ENCODE results near the gene PSMD5.

The PSMD5 gene

DNA sequence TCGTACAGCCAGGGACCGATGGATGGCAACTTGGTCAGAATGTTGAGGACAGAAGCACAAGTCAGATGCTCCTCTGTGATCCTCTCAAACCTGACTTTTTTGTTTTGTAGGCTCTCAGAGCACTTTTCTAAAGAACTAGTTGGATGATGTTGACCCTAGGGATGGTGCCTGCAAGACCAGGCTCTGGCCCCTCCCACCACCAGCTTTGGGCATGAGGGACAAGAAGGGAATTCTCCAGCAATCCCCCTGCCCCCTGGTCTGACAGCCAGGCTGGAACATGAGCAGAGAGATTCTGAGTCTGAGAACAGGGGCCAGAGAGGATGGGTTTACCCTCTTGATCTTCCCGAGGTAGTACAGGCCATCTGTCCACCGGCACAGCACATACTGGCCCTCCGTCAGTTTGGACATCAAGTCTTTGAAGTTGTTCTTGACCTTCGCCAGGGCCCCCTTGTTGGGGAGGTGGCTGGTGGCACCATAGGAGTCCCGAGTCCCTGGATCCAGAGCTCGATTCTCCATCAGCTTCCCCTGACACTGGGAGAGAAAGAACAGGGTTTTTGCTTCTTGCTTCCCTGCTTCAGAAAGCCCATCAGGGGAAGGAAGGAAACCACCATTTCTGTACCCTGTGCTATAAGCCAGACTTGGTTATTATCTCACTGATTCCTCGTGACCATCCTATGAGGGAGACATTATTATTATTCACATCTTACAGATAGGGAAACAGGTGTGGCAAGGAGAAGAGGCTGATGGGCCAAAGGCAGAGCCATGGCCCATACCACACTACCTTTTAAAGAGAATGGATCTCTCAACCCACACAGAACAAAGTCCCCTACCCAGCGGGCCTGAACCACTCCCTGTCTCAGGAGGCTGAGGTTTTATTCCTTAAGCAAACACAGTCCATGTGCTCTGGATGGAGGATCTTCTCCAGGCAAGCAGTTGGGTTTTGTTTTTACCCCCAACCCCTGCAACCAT lies 31.8 kb upstream of the PSMD5 start (continued):
- no peak for TF ChIP-seq RARB (CRISPR knock-in tag; IDR thresholded peaks at IDR 0.05)
- TF ChIP-seq ZC3H10 (CRISPR knock-in tag; IDR thresholded peaks at IDR 0.05) = no peak
- no peak for TF ChIP-seq BACH2 (CRISPR knock-in tag; IDR thresholded peaks at IDR 0.05; ENCODE audit: borderline replicate concordance)
- TF ChIP-seq ZNF70 (CRISPR knock-in tag; IDR thresholded peaks at IDR 0.05) = no peak
- no peak for TF ChIP-seq ARNTL (CRISPR knock-in tag; IDR thresholded peaks at IDR 0.05; ENCODE audit: borderline replicate concordance, low read depth)
- TF ChIP-seq CSDC2 (CRISPR knock-in tag; IDR thresholded peaks at IDR 0.05) = no peak

DNA sequence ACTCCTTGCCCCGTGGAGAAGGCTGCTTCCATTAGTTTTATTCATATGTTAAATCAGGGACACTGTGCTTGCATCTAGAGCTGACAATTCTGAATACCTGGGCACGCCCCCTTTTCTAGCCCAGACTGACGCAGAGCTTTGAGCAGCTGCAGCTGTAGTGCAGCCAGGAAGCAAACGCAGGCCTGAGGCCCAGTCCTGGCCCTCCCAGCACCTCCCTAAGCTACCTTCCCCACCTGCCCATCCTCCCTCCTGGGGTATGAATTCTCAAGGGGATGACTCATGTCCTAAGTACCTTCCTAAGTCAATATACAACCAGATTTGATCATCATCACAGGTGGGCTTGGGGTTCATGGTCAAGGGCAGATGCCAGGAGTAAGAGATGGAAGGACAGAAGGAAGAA lies 30.8 kb upstream of the PSMD5 start:
- TF ChIP-seq, protein P1, sequence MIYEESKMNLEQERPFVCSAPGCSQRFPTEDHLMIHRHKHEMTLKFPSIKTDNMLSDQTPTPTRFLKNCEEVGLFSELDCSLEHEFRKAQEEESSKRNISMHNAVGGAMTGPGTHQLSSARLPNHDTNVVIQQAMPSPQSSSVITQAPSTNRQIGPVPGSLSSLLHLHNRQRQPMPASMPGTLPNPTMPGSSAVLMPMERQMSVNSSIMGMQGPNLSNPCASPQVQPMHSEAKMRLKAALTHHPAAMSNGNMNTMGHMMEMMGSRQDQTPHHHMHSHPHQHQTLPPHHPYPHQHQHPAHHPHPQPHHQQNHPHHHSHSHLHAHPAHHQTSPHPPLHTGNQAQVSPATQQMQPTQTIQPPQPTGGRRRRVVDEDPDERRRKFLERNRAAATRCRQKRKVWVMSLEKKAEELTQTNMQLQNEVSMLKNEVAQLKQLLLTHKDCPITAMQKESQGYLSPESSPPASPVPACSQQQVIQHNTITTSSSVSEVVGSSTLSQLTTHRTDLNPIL (CRISPR knock-in tag; IDR thresholded peaks at IDR 0.05; ENCODE audit: low read depth) = no peak
- TF ChIP-seq PPARA (CRISPR knock-in tag; IDR thresholded peaks at IDR 0.05; ENCODE audit: borderline replicate concordance) = no peak
- no peak for TF ChIP-seq SNAI2 (CRISPR knock-in tag; IDR thresholded peaks at IDR 0.05)
- no peak for TF ChIP-seq ZNF565 (CRISPR knock-in tag; conservative IDR thresholded peaks at IDR 0.05; ENCODE audit: low read depth)
- TF ChIP-seq, protein P2, sequence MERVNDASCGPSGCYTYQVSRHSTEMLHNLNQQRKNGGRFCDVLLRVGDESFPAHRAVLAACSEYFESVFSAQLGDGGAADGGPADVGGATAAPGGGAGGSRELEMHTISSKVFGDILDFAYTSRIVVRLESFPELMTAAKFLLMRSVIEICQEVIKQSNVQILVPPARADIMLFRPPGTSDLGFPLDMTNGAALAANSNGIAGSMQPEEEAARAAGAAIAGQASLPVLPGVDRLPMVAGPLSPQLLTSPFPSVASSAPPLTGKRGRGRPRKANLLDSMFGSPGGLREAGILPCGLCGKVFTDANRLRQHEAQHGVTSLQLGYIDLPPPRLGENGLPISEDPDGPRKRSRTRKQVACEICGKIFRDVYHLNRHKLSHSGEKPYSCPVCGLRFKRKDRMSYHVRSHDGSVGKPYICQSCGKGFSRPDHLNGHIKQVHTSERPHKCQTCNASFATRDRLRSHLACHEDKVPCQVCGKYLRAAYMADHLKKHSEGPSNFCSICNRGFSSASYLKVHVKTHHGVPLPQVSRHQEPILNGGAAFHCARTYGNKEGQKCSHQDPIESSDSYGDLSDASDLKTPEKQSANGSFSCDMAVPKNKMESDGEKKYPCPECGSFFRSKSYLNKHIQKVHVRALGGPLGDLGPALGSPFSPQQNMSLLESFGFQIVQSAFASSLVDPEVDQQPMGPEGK (CRISPR knock-in tag; IDR thresholded peaks at IDR 0.05; ENCODE audit: borderline replicate concordance) = no peak
- TF ChIP-seq ZFP30 (CRISPR knock-in tag; IDR thresholded peaks at IDR 0.05) = no peak
- TF ChIP-seq ZFP3 (CRISPR knock-in tag; IDR thresholded peaks at IDR 0.05) = no peak
- TF ChIP-seq CSDC2 (CRISPR knock-in tag; IDR thresholded peaks at IDR 0.05) = no peak
- no peak for TF ChIP-seq OSR1 (CRISPR knock-in tag; IDR thresholded peaks at IDR 0.05)
- no peak for TF ChIP-seq ESRRG (CRISPR knock-in tag; IDR thresholded peaks at IDR 0.05)
- no peak for TF ChIP-seq ZC3H10 (CRISPR knock-in tag; IDR thresholded peaks at IDR 0.05)
- TF ChIP-seq GLIS3 (CRISPR knock-in tag; IDR thresholded peaks at IDR 0.05) = no peak
- no peak for TF ChIP-seq ISL1 (CRISPR knock-in tag; IDR thresholded peaks at IDR 0.05)
- no peak for TF ChIP-seq TOX (CRISPR knock-in tag; IDR thresholded peaks at IDR 0.05; ENCODE audit: borderline replicate concordance)
- TF ChIP-seq ZNF70 (CRISPR knock-in tag; IDR thresholded peaks at IDR 0.05) = no peak
- TF ChIP-seq RARB (CRISPR knock-in tag; IDR thresholded peaks at IDR 0.05) = no peak
- TF ChIP-seq ARNTL (CRISPR knock-in tag; IDR thresholded peaks at IDR 0.05; ENCODE audit: borderline replicate concordance, low read depth) = no peak
- TF ChIP-seq, protein P3, sequence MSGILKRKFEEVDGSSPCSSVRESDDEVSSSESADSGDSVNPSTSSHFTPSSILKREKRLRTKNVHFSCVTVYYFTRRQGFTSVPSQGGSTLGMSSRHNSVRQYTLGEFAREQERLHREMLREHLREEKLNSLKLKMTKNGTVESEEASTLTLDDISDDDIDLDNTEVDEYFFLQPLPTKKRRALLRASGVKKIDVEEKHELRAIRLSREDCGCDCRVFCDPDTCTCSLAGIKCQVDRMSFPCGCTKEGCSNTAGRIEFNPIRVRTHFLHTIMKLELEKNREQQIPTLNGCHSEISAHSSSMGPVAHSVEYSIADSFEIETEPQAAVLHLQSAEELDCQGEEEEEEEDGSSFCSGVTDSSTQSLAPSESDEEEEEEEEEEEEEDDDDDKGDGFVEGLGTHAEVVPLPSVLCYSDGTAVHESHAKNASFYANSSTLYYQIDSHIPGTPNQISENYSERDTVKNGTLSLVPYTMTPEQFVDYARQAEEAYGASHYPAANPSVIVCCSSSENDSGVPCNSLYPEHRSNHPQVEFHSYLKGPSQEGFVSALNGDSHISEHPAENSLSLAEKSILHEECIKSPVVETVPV (CRISPR knock-in tag; IDR thresholded peaks at IDR 0.05) = no peak
- TF ChIP-seq, protein P4, sequence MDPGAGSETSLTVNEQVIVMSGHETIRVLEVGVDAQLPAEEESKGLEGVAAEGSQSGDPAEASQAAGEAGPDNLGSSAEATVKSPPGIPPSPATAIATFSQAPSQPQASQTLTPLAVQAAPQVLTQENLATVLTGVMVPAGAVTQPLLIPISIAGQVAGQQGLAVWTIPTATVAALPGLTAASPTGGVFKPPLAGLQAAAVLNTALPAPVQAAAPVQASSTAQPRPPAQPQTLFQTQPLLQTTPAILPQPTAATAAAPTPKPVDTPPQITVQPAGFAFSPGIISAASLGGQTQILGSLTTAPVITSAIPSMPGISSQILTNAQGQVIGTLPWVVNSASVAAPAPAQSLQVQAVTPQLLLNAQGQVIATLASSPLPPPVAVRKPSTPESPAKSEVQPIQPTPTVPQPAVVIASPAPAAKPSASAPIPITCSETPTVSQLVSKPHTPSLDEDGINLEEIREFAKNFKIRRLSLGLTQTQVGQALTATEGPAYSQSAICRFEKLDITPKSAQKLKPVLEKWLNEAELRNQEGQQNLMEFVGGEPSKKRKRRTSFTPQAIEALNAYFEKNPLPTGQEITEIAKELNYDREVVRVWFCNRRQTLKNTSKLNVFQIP (CRISPR knock-in tag; IDR thresholded peaks at IDR 0.05; ENCODE audit: borderline replicate concordance, low read depth) = no peak
- no peak for ATAC-seq

DNA sequence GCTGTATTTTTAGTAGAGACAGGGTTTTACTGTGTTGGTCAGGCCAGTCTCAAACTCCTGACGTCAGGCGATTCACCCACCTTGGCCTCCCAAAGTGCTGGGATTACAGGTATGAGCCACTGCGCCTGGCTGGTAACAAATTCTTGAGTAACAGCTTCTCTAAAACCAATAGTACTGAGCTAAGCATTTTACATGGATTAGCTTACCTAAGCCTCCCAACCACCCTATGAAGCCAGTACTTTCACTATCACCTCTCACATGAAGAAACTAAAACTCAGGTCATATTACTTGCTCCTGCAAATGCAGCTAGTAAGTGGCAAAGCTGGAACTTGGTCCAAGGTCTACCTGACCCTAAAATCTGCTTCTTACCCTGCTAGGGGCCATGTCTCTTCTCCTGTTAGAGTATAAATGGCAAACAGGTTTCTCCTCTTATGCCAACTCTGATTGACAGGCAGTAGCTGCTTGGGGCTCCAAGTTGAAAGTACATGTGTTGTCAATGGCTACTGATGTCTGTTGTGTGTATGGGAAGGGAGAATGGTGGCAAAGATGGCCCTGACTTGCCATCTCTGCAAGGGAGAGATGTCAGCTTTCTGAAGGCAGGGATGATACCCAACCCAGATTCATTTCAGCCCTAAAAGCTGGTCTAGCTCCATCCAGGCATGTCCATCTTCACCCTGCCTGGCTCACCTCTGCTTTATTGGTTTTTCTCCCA lies 30.2 kb upstream of the PSMD5 start:
- TF ChIP-seq ZFP3 (CRISPR knock-in tag; IDR thresholded peaks at IDR 0.05) = no peak
- no peak for TF ChIP-seq PPARA (CRISPR knock-in tag; IDR thresholded peaks at IDR 0.05; ENCODE audit: borderline replicate concordance)
- TF ChIP-seq ISL1 (CRISPR knock-in tag; IDR thresholded peaks at IDR 0.05) = no peak
- TF ChIP-seq TOX (CRISPR knock-in tag; IDR thresholded peaks at IDR 0.05; ENCODE audit: borderline replicate concordance) = no peak
- no peak for TF ChIP-seq ZC3H10 (CRISPR knock-in tag; IDR thresholded peaks at IDR 0.05)
- no peak for TF ChIP-seq ARNTL (CRISPR knock-in tag; IDR thresholded peaks at IDR 0.05; ENCODE audit: borderline replicate concordance, low read depth)
- TF ChIP-seq, protein P1 (CRISPR knock-in tag; IDR thresholded peaks at IDR 0.05; ENCODE audit: low read depth) = no peak
- TF ChIP-seq SNAI2 (CRISPR knock-in tag; IDR thresholded peaks at IDR 0.05) = no peak
- no peak for TF ChIP-seq RARB (CRISPR knock-in tag; IDR thresholded peaks at IDR 0.05)
- no peak for TF ChIP-seq CSDC2 (CRISPR knock-in tag; IDR thresholded peaks at IDR 0.05)
- TF ChIP-seq TCF4 (CRISPR knock-in tag; IDR thresholded peaks at IDR 0.05; ENCODE audit: borderline replicate concordance) = no peak
- TF ChIP-seq GLIS3 (CRISPR knock-in tag; IDR thresholded peaks at IDR 0.05) = no peak
- TF ChIP-seq ZNF8 (CRISPR knock-in tag; IDR thresholded peaks at IDR 0.05) = no peak
- TF ChIP-seq, protein P3 (CRISPR knock-in tag; IDR thresholded peaks at IDR 0.05) = no peak
- TF ChIP-seq ESRRG (CRISPR knock-in tag; IDR thresholded peaks at IDR 0.05) = no peak
- no peak for ATAC-seq

All from SK-N-SH treated with all-trans-retinoic acid at 6 μM for 48 hours (cell line).